NCI-H748 treated with DMSO at 0.1 percent for 48 hours (cell line): ENCODE data around the gene NEK1.

Experiments used
- DNase-seq: peaks from one replicate; lab custom pipeline; 2025; lab: John Stamatoyannopoulos, UW

NEK1 gene

GRCh38 chr4:169417629-169418282 lies 194.6 kb downstream of the NEK1 start:
- no peak for DNase-seq

- no peak for DNase-seq
These were observed 195.4 kb downstream of the NEK1 start for GRCh38 chr4:169416997-169417396.

- DNase-seq: no peak
These were observed 195.9 kb downstream of the NEK1 start for GRCh38 chr4:169416461-169416860.

GRCh38 chr4:169414913-169415312 lies 197.5 kb downstream of the NEK1 start:
- no peak for DNase-seq

DNA sequence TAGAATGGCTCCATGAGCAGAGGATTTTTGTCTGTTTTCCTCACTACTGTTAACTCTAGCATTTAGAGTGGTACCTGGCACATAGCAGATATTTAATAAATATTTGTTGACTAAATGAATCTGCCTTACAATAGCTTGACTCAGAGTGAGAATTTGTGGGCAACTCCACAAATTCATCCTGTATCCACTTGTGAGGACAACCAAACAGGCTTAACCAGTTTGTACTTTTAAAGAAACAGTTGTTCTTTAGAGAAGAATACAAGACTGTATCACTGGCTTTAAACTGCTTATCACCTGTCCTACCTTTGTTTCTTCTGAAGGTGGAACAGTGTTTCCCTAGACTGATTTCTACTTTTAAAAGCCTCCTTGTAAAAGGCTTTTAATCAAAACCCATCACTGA lies 200.3 kb downstream of the NEK1 start:
- DNase-seq: no peak

GRCh38 chr4:169410839-169411770 lies 201.3 kb downstream of the NEK1 start:
- no peak for DNase-seq

GRCh38 chr4:169407217-169407845 lies 205.1 kb downstream of the NEK1 start:
- no peak for DNase-seq

DNA sequence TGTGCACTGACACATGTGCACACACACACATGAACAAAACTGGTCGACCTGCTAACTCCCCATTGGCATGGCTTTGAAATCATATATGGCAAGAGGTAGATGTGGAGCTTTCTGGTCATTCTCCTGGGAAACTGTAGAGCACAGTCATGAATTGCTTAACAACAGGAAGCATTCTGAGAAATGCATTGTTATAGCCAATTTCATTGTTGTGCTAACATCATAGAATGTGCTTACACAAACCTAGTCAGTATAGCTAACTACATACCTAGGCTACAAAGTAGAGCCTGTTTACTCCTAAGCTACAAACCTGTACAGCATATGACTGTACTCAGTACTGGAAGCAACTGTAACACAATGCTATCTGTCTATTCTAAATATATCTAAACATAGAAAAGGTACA lies 207.4 kb downstream of the NEK1 start:
- no peak for DNase-seq

DNA sequence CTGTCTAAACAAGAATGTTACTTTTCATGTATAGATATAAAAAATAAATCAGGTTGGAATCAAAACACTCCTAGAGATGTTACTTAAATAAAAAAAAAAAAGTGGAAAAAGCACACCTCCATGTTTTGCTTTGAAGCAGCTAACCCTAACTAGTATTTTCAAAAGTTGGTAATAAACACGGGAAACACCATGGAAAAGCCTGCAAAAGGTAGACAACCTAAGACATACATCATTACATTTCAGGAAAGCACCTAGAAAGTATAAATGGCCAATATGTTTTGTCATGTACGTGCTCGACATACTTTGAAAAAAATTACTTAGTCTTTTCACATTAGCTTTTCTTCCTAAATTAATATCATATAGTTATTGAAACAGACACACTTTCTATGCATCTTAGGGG lies 211.6 kb downstream of the NEK1 start:
- DNase-seq: no peak

GRCh38 chr4:169399976-169400767 lies 212.2 kb downstream of the NEK1 start:
- no peak for DNase-seq

- no peak for DNase-seq
These were observed 214.1 kb downstream of the NEK1 start for GRCh38 chr4:169398316-169398715.

DNA sequence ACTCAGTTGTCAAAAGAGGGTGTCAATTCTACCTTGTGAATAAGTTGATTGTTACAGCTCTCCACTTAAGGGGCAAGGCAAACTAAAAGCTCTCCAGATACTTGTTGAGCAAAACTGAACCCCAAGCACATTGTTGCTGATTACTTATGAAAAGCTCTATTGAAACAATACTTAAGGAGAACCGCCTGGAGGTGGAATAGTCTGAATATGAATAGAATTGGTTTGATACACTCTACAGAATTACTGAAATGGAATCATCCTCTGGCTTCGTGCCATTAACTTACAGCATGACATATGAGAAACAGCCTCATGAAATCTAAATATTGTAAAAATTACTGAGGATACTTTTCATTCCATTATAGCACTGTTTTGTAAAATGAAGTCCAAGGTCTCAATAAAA lies 214.6 kb downstream of the NEK1 start:
- DNase-seq: no peak

- DNase-seq: no peak
These were observed 227.0 kb downstream of the NEK1 start for GRCh38 chr4:169385376-169385775.

DNA sequence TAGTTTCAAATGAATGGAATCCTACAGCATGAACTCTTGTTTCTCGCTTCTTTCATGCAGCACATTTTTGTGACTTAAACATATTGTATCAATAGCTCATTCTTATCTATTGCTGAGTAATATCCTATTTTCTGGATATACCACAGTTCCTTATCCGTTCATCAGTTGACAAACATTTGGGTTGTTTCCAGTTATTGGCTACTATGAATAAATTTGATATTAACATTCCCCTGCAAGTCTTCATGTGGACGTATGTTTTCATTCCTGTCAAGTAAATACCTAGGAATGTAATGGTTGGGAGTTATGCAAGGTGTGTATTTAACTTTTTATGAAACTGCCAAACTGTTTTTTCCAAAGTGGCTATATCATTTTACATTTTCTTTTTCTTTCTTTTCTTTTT lies 227.6 kb downstream of the NEK1 start:
- DNase-seq: no peak

- no peak for DNase-seq
These were observed 228.7 kb downstream of the NEK1 start for GRCh38 chr4:169383724-169384123.

DNA sequence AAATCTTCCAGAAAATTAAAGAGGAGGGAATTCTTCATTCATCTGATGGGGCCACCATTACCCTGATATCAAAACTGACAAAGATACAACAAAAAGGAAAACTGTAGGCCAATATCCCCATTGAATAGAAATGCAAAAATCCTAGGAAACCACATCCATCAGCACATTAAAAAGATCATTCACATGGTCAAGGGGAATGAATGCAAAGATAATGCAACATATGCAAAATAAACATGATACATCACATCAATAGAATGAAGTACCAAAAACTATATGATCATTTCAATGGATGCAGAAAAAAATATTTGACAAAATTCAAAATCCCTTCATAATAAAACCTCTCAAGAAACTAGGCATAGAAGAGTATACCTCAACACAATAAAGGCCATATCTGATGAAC lies 232.7 kb downstream of the NEK1 start:
- DNase-seq: no peak

DNA sequence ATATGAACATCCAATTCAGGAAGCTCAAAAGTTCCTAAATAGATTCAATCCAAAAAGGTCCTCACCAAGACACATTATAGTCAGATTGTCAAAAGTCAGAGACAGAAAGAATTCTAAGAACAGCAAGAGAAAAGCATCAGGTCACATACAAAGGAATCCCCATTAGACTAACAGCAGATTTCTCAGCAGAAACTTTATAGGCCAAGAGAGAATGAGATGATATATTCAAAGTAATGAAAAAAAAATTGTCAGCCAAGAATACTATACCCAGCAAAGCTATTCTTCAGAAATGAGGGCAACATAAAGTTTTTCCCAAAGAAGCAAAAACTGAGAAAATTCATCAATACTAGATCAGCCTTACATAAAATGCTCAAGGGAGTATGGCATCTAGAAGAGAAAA lies 235.0 kb downstream of the NEK1 start:
- no peak for DNase-seq

DNA sequence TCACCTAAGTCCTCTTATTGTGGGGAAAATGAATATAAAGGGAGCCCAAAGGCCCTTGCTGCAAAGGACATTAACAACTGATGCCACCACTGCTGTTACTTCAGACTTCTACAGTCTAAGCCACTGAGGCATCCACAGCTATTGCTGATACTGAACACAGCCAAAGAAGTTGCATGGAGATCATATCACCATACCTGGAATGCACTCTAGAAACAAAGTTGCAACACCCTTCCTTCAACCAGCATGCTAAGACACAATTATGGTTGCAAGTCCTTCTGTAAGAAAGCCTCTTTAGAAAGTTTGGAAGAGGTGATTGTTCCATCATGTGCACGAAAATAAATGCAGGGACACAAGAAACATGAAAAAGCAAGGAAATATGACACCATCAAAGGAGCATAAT lies 236.0 kb downstream of the NEK1 start:
- no peak for DNase-seq

GRCh38 chr4:169372791-169373190 lies 239.6 kb downstream of the NEK1 start:
- no peak for DNase-seq

- no peak for DNase-seq
These were observed 242.7 kb downstream of the NEK1 start for GRCh38 chr4:169369634-169370033.

DNA sequence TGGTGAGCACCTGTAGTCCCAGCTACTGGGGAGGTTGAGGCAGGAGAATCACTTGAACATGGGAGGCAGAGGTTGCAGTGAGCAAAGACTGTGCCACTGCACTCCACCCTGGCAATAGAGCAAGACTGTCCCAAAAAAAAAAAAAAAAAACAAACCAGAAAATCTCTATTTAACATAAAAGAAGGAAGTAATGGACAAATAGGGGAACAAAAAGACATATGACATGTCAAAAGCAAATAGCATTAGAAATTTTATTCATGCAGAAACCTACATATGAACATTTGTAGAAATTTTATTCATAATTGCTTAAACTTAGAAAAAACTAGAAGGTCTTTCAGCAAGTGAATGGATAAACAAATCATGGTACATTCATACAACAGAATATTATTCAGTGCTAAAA lies 244.6 kb downstream of the NEK1 start:
- no peak for DNase-seq

GRCh38 chr4:169366821-169367220 lies 245.6 kb downstream of the NEK1 start:
- no peak for DNase-seq
